Thoracic aorta (tissue), 2 donors: Measurements from ENCODE around the gene PRM2. TPM values are rescaled to one million over a fixed set of nuclear protein-coding genes. Genes with fewer than 3 reads are reported as not detected.
"Not testable (repeated sequence)": the region's sequence is repeated elsewhere in the genome, so short reads cannot be mapped to it uniquely, and the experiment has no call there.

Experiments
- ATAC-seq: fragments of 150-250 bp; one replicate; pipeline ENCODE4 v1.8.0; 2017; ENCODE audit warnings: low read depth; ENCODE audit not compliant: insufficient number of reproducible peaks, low FRiP score
- DNase-seq: peaks from one replicate; pipeline ENCODE4 v3.0.0-alpha.2; 2020; ENCODE audit warnings: low spot score
- H3K27ac ChIP-seq, 2 donors: fragments of 200-600 bp; sonication (generic); 1 replicate in 1 of 2; 2 replicates in 1 of 2; pipeline ENCODE4 v1.5.1; 2016; ENCODE audit warnings: mild to moderate bottlenecking in 2 of 2, moderate library complexity in 2 of 2
- H3K27me3 ChIP-seq: fragments of 200-600 bp; sonication (generic); replicated peaks from 2 replicates; pipeline ENCODE4 v1.6.0; 2016; ENCODE audit warnings: mild to moderate bottlenecking; ENCODE audit not compliant: insufficient read depth
- H3K36me3 ChIP-seq: fragments of 200-600 bp; sonication (generic); one replicate; pipeline ENCODE4 v1.5.1; 2016
- H3K4me1 ChIP-seq, 2 donors: fragments of 200-600 bp; sonication (generic); 1 replicate in 1 of 2; 2 replicates in 1 of 2; pipeline versions ENCODE4 v1.5.1 to v1.6.0; 2016; ENCODE audit warnings: low read depth in 2 of 2, mild to moderate bottlenecking in 1 of 2; ENCODE audit not compliant: control insufficient read depth in 1 of 2
- H3K4me3 ChIP-seq: fragments of 200-600 bp; sonication (generic); 2 replicates; pipeline ENCODE4 v1.5.1; 2016; ENCODE audit warnings: mild to moderate bottlenecking
- H3K9me3 ChIP-seq: fragments of 200-600 bp; sonication (generic); 2 replicates; pipeline ENCODE4 v1.5.1; 2016
- total RNA-seq, 2 donors: library from RNA; depleted of rRNA; stranded (reverse); fragments of >200 nt; gene quantifications; one replicate each; pipeline versions ENCODE4 v1.1.0 to v1.2.3, GENCODE V29; 2016
- TF ChIP-seq, protein P1 (sequence below): fragments of 200-600 bp; sonication (generic); IDR thresholded peaks from one replicate; pipeline ENCODE4 v1.5.1; 2019; ENCODE audit warnings: antibody characterized with exemption

The PRM2 gene
- total RNA-seq, 2 donors from 2014 or later = not detected

DNA sequence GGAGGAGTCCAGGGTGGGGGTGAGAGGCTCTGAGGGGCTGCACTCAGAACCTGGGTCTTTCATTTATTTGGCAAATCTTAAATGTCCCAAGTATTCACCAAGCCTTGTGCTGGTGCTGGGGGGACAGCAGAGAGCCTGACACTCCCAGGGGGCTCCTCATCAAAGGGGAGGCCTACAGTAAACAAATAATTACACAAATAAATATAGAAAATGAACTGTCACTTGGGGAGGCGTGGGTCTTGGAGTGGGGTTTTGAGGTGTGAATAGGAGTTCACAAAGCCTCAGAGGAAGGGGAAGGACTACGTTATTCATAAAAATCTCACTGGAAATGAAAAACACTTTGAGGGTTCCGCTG lies 20.0 kb upstream of the PRM2 start:
- Histone ChIP-seq H3K27ac (no peak overlapping the region), H3K27me3 (no peaks in the 10 kb centered on the region), H3K36me3 (no peaks in the 10 kb centered on the region), H3K4me3 (no peak overlapping the region), H3K4me1 (peaks cover 6 to 26% of the 10 kb centered on the region in 2 donors), H3K9me3 (no peaks in the 10 kb centered on the region)
- ATAC-seq (no peak), DNase-seq (no peak)
- TF ChIP-seq, protein P1, sequence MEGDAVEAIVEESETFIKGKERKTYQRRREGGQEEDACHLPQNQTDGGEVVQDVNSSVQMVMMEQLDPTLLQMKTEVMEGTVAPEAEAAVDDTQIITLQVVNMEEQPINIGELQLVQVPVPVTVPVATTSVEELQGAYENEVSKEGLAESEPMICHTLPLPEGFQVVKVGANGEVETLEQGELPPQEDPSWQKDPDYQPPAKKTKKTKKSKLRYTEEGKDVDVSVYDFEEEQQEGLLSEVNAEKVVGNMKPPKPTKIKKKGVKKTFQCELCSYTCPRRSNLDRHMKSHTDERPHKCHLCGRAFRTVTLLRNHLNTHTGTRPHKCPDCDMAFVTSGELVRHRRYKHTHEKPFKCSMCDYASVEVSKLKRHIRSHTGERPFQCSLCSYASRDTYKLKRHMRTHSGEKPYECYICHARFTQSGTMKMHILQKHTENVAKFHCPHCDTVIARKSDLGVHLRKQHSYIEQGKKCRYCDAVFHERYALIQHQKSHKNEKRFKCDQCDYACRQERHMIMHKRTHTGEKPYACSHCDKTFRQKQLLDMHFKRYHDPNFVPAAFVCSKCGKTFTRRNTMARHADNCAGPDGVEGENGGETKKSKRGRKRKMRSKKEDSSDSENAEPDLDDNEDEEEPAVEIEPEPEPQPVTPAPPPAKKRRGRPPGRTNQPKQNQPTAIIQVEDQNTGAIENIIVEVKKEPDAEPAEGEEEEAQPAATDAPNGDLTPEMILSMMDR = no peak

DNA sequence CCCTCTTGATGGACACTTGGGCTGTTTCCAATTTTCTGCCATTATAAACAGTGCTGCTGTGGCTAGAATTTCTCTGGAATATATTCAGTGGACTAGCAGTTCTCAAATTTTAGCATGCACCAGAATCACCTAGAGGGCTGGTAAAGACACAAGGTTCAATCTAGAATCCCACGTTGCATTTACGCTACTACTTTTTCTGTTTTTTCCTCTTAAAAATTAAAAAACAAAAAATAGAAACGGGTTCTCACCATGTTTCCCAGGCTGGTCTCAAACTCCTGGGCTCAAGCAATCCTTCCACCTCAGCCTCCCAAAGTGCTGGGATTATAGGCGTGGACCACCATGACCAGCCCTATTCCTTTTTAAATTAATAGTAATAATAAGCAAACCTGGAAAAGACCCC lies 19.4 kb upstream of the PRM2 start:
- DNase-seq (no peak), ATAC-seq (no peak)
- H3K27me3 ChIP-seq = no peaks in the 10 kb centered on the region
- TF ChIP-seq, protein P1 = no peak
- H3K27ac ChIP-seq = no peak overlapping the region
- no peak overlapping the region for H3K4me3 ChIP-seq
- H3K36me3 ChIP-seq = no peaks in the 10 kb centered on the region
- peaks cover 6 to 26% of the 10 kb centered on the region in 2 donors for H3K4me1 ChIP-seq
- H3K9me3 ChIP-seq = no peaks in the 10 kb centered on the region

DNA sequence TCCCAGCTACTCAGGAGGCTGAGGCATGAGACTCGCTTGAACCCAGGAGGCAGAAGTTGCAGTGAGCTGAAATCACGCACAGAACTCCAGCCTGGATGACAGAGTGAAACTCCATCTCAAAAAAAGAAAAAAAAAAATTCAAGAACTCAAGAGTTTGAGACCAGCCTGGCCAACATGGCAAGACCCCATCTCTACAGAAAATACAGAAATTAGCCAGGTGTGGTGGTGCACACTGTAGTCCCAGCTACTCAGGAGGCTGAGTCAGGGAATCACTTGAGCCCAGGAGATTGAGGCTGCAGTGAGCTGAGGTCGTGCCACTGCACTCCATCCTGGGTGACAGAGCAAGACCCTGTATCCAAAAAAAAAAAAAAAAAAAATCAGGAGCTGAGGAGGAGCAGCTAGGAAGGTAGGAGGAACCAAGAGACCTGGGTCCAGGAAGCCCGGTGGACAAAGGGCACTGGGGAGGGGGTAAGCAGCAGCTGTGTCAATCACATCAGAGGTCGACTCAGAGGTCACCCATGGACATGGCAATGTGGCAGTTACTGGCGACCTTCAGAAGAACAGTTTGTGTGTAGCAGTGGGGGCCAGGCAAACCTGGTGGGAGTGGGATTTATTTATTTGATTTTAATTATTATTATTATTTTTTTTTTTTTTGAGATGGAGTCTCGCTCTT lies 15.9 kb upstream of the PRM2 start:
- no peak overlapping the region for H3K4me3 ChIP-seq
- no peaks in the 10 kb centered on the region for H3K27me3 ChIP-seq
- no peaks in the 10 kb centered on the region for H3K36me3 ChIP-seq
- H3K27ac ChIP-seq = no peak overlapping the region
- H3K4me1 ChIP-seq = peaks cover 5 to 15% of the 10 kb centered on the region in 2 donors
- no peak for ATAC-seq
- TF ChIP-seq, protein P1 = no peak
- no peaks in the 10 kb centered on the region for H3K9me3 ChIP-seq
- no peak for DNase-seq

DNA sequence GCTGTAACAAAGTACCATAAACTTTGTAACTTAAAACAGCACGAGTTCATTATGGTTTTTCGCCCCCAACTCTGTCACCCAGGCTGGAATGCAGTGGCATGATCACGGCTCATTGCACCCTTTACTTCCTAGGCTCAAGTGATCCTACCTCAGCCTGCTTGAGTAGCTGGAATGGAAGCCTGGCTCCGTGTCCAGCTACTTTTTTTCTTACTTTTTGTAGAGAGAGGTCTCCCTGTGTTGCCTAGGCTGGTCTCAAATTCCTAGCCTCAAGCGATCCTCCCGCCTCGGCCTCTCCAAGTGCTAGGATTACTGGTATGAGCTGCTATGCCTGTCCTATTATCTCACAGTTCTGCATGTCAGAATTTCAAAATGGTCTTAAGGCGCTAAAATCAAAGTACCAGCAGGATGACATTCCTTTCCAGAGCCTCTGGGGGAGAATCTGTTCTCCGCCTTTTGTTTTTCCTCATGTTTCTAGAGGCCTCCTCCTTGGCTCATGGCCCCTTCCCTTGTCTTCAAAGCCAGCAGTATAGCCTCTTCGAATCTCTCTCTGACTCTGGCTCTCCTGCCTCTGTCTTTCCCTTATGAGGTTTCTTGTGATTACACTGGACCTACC lies 14.9 kb upstream of the PRM2 start:
- Histone ChIP-seq H3K4me1 (peaks cover 0 to 6% of the 10 kb centered on the region in 2 donors), H3K27me3 (no peaks in the 10 kb centered on the region), H3K9me3 (no peaks in the 10 kb centered on the region), H3K4me3 (no peak overlapping the region), H3K27ac (no peak overlapping the region), H3K36me3 (no peaks in the 10 kb centered on the region)
- TF ChIP-seq, protein P1 = no peak
- DNase-seq = no peak
- no peak for ATAC-seq

DNA sequence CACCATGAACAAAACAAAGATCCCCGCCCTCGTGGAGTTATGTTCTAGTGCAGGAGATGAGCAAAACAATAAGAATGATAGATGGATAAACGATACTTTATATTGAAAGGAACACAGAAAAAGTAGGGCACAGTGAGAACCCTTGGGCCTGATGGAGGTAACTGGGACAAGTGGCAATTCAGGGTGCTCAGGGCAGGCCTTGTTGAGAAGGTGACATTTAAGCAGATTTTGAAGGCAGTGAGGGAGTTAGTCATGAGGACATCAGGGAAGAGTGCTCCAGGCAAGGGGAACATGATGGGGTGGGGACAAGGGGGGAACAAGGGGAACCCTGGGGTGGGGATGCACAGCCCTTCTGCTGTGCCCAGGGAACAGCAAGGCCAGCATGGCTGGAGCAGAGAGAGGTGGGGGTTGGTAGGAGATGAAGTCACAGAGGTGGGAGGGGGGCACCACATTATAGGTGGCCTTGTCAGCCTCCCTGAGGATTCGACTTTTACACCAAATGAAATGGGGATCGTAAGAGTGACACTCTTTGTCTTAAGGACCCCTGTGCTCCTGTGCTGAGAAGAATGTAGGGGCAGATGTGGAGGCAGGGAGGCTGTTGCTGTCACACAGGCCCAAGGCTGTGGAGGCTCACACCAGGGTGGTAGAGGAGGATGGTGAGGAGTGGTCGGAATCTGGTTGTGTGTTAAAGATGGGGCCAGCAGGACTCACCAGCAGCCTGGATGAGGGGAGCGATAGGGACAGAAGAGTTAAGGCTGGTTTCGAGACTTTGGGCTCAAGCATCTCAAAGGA lies 14.0 kb upstream of the PRM2 start:
- Histone ChIP-seq H3K4me3 (no peak overlapping the region), H3K27ac (no peak overlapping the region), H3K4me1 (peaks cover 0 to 6% of the 10 kb centered on the region in 2 donors), H3K36me3 (no peaks in the 10 kb centered on the region), H3K27me3 (no peaks in the 10 kb centered on the region), H3K9me3 (no peaks in the 10 kb centered on the region)
- ATAC-seq = no peak
- TF ChIP-seq, protein P1 = no peak
- DNase-seq = no peak

DNA sequence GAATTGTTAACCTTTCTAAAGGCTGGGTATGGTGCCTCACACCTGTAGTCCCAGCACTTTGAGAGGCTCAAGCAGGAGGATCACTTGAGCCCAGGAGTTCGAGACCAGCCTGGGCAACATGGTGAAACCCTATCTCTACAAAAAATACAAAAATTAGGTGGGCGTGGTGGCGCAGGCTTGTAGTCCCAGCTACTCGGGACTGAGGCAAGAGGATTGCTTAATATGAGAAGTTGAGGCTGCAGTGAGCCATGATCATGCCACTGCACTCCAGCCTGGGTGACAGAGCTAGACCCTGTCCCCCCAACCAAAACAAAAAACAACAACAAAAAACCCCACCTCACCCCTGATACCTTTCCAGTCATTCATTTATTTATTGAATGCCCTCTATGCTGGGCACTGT lies 13.4 kb upstream of the PRM2 start:
- ATAC-seq, DNase-seq, H3K27ac ChIP-seq, H3K4me1 ChIP-seq, H3K9me3 ChIP-seq, H3K36me3 ChIP-seq, H3K4me3 ChIP-seq, H3K27me3 ChIP-seq: not testable (repeated sequence)
